Non-pigmented ciliary epithelial cell (primary cell): ENCODE data around the gene RBM19.
"Not testable (repeated sequence)": the region's sequence is repeated elsewhere in the genome, so short reads cannot be mapped to it uniquely, and the experiment has no call there.

Source experiments
- DNase-seq: peaks from one replicate; pipeline ENCODE4 v3.0.0-alpha.2; 2010; ENCODE audit warnings: low read depth

The RBM19 gene, protein sequence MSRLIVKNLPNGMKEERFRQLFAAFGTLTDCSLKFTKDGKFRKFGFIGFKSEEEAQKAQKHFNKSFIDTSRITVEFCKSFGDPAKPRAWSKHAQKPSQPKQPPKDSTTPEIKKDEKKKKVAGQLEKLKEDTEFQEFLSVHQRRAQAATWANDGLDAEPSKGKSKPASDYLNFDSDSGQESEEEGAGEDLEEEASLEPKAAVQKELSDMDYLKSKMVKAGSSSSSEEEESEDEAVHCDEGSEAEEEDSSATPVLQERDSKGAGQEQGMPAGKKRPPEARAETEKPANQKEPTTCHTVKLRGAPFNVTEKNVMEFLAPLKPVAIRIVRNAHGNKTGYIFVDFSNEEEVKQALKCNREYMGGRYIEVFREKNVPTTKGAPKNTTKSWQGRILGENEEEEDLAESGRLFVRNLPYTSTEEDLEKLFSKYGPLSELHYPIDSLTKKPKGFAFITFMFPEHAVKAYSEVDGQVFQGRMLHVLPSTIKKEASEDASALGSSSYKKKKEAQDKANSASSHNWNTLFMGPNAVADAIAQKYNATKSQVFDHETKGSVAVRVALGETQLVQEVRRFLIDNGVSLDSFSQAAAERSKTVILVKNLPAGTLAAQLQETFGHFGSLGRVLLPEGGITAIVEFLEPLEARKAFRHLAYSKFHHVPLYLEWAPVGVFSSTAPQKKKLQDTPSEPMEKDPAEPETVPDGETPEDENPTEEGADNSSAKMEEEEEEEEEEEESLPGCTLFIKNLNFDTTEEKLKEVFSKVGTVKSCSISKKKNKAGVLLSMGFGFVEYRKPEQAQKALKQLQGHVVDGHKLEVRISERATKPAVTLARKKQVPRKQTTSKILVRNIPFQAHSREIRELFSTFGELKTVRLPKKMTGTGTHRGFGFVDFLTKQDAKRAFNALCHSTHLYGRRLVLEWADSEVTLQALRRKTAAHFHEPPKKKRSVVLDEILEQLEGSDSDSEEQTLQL

DNA sequence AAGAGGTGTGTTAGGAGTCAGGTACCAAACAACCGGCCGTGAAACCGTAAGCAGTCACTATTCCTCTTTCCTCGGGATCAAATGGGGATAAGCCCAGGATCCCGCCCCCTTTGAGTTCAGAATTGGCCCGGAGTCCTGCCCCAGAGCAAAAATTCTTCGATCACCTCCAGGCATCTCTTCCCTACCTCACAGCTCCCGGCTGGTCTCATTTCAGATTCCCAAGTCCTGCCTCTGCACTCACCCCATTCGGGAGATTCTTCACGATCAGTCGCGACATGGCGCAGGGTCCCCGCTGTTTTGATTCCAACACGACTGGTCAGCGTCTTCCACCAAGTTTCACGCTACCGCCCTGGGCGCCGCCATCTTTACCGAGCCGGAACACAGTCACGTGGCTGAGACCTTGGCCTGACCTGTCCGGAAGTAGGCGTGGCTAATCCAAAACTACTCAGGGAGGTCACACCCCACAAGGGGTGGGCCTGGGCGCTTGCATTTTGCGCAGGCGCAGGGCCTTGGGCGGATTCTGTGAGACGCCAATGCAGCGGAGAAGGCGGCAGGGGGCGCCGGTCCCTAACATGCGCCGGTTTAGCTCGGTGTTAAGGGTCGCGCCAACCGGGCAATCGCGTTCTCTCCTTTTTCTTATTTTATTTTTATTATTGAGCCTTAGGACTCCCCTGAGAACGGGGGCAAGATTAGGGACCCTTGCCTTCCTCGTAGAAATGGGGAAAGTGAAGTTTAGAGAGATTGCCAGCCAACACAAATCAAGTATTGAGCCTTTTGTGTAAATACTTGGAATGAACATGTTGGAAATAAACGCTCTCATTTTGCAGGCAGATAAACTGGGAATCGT, at the start of gene RBM19:
TSS of gene RBM19 (minus strand) at position 375 of the 847 bp plus-strand sequence. CDS start at position 277, 98 bp downstream.
- DNase-seq, result peak; percentile 91

DNA sequence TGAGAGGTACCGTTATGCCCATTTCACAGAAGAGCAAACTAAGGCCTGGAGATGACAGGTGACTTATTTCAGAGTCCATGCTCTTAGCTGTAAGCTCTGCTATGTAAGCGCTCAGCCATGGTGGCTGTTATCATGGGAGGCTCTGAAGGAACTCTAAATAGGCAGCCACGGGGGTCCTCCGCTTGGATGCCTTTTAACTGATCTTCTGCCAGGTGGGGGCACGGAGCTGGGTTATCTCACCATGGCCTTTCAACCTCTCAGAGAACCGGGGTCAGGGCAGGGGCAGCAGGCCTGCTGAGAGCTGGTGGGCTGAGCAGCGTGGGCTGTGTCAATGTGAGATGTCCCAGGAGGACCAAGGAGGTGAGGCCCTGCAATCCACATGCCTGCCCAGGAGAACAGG, 49.7 kb upstream of the RBM19 start:
- DNase-seq, result no peak

DNA sequence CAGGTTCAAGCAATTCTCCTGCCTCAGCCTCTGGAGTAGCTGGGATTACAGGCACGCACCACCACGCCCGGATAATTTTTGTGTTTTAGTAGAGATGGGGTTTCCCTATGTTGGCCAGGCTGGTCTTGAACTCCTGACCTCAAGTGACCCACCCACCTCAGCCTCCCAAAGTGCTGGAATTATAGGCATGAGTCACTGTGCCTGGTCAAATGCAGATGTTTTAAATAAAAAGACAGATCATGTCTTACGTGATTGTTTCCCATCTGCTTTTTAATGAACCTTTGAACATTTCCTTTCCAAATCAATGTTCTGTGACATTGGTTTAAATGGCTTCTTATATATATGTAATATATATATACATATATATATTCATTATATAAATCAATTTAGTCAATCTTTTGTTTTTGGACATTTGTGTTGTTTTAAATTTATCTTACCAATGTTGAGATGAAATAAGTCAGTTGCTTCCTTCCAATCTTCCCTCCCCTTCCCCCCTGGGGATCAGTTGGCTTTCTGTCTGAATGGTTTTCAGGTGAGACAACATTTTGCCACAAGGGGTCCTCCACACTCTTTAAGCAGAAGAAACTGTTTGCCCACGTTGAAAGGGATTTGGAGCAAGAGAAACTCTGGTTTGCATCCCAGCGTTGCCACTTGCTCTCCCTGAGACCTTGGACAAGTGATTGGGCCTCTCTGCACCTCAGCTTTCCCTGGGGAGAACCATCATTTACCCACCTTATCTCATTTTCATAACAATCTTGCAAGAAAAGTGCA, 47.6 kb upstream of the RBM19 start:
- DNase-seq, result no peak

DNA sequence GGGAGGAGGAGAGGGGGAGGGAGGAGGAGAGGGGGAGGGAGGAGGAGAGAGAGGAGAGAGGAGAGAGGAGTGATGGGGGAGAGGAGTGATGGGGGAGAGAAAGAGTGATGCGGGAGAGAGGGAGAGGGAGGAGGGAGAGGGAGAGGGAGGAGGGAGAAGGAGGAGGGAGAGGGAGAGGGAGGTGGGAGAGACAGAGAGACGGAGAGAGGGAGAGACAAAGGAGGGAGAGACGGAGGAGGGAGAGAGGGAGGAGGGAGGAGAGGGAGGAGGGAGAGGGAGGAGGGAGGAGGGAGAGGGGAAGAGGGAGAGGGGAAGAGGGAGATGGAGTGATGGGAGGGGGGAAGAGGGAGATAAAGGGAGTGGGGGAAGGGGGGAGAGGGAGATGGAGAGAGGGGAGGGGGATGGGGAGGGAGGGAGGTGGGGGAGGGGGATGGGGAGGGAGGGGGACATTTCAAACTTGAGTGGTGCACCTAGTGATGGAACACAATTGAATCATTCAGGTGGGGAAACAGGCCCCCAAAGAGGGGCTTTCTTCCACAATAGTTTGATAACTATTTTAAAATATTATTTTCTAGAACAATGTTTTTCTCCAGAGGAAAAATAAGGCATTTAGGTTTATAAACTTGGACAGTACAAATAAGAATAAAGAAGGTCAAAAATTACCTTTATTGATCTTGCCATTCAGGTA, 46.8 kb upstream of the RBM19 start:
- no peak for DNase-seq

DNA sequence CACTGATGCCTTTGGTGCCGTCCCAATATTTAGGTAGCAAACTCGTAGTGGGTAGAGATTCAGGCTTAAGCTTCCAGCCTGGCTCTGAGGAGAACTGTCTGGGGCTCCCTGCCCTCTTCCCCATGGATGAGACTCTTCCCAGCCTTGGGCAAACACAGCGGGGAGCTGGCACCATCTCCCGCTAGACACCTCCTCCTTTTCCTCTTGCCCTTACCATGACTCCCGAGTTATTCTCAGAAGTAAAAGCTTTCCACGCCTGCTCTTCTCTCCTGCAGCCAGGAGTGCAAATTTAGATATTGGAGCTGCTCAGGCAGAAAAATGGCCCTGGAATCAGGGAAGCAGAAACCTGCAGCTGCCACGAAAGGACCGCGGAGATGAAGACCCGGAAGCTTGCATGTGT, 45.6 kb upstream of the RBM19 start:
- DNase-seq, result no peak

DNA sequence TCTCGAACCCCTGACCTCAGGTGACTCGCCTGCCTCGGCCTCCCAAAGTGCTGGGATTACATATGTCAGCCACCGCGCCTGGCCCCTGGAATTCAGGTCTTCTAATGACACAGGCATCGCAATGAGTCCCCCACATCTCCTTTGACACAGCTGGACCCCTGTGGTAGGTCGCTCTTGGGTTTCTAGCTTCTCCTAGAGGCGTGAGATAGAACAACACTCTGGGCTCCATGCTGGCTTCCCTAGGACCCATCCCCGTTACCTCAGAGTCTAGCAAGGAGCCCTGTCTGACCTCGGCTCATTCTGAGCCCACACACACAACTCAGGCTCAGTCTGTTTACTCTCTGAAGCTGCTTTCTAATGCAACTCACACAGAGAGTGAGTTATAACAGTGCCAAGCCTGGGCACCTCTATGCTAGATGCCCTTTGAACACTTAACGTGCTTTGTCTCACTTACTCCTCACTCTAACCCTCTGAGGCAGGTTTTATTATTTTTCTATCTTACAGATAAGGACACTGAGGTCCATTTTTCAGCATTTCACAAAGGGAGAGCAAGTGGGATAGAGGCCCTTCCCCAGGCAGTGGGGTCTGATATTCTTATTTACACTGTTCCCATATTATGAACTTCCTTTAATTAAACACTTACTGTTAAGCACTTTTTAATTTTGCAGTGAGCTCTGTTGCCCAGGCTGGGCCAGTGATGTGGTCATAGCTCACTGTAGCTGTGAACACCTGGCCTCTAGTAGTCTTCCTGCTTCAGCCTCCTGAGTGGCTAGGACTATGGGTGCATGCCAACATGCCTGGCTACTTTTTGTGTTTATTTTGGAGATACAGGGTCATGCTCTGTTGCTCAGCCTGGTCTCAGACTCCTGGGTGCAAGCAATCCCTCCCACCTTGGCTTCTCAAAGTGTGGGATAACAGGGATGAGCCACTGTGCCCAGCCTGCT, 40.6 kb upstream of the RBM19 start:
- no peak for DNase-seq

DNA sequence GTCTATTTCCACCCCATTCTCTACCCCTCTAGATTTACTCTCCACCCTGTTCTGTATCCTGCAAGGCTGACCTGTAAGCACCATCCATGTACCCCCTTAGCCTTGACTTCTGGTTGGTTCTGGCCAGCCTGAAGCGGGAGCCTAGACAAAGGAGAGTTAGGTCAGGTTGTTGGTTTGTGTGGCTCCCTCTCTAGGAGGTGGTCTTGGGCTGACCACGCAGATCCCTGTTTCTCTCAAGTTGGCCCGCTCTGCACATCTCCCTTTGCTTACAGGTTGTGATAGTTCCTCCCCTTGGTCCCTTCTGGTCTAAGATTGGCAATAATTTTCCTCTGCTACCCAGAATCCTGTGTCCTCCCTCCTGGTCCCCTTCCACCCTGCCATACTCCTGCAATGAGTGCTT, 38.3 kb upstream of the RBM19 start:
- DNase-seq, result no peak

DNA sequence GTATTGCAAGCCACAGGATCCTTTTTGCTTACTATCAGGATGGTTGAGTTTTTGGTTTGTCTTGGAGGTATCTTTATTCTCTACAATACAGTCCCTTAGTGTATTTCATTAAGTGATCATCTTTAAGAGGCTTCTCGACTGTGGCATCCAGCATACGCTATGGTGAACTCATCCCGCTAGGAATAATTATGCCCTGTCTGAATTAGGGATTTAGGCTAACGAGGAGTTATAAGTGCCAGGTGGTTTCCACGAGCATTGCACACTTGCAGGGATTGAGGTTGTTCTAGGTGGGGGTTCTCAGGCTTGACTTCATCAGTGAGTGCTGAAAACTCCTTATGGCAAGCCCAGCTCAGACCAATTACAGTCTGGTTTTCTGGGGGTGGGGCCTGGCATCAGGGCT, 37.2 kb upstream of the RBM19 start:
- DNase-seq, result no peak

DNA sequence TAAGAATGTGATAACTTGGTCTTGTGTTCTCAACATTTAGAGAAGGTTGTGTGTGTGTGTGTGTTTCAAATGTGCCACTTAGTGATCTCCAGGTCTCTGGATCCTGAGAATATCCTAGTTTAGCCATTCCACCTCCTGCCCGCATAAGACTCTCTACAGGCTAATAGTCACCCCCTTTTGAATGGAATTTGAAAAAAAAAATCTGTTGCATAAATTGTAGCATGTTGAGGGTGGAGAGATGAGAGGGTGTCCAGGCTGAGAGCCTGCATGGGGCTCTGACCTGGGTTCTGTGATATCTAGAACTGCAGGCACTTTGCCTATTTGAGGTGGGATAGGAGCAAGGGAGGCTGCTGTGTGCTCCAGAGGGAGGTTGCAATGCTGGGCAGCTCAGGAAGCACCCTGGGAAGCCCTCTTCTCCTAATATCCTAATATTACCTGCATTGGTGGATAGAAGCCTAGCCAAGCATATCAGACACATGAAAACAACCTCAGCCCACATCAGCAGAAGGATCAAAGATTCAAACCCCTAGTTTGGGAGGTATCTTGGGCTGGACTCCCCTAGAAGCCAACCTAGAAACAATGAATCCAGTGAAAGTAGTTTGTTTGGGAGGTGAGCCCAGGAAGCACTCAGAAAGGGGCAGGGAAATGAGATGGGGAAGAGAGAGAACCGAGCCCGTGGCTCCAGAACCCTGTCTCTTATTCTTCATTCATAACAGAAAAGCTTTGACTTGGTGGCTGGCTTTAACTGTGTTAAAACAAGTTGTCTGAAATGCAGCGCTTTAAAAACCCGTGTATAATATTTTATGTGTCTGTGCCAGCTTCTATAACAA, 35.6 kb upstream of the RBM19 start:
- no peak for DNase-seq

DNA sequence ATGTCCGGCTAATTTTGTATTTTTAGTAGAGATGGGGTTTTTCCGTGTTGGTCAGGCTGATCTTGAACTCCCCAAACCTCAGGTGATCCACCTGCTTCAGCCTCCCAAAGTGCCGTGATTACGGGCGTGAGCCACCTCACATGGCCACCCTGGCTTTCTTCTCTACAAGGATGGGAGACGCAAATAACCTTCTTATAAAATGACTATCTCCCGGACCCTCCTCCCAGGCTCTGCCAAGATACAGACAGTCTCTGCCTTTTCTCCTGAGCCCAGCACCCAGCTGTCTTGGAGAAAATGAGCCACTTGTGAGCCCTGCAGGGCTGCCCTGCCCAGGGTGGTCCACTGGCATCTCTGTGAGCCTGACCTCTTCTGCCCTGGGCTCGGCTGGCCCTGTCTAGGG, 34.7 kb upstream of the RBM19 start:
- DNase-seq, result no peak

DNA sequence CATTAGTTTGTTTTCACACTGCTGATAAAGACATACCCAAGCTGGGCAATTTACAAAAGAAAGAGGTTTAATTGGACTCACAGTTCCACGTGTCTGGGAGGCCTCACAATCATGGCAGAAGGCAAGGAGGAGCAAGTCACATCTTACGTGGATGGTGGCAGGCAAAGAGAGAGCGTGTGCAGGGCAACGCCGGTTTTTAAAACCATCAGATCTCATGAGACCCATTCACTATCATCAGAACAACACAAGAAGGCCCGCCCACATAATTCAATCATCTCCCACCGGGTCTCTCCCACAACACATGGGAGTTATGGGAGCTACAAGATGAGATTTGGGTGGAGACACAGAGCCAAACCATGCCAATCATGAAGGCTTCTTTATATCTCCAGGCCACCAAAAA, 34.1 kb upstream of the RBM19 start:
- DNase-seq, result not testable (repeated sequence)

DNA sequence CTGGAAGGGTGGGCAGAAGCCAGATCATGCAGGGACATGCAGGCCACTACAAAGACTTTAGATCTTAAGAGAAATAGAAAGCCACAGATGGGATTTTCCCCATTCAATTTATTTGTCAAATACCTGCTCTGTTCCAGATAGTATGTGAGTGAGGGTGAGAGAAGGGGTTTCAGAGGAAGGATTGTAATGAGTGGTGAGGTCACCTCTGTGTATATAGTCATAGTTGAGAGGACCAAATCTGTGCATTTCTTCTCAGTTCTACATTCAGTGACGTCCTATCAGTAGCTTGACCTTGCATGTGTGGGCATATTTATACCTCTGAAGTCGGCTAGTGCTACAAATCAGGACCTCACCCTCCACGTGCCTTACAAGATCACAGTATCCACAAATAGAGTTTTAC, 31.2 kb upstream of the RBM19 start:
- DNase-seq, result no peak

DNA sequence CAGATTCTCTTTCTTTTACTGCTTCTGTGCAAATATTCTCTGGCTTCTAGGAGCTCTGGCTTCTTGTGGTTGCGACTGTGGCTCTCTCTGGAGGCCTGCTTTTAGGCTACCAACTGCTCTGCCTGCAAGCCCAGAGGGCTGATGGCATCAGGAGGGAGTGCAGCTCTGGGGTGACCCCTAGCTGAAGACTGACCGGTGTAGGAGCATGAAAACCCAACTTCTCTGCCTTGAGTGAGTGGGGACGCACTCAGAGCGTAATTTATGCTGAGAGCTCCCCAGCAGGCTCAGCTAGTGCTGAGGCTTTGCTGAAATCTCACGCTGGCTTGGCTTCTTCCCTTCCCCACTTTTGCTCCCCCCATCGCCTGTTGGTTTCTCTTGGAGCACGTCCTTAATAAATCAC, 29.9 kb upstream of the RBM19 start:
- DNase-seq, result no peak

DNA sequence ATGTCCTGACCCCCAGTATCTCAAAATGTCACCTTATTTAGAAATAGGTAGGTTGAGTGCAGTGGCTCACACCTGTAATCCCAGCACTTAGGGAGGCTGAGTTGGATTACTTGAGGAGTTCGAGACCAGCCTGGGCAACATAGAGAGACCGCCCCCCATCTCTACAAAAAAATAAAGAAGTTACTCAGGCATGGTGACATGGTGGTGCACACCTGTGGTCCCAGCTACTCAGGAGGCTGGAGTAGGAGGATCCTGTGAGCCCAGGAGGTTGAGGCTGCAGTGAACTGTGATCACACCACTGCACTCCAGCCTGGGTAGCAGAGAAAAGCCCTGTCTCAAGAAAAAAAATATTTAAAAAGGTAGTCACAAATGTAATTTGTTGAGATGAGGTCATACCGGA, 27.9 kb upstream of the RBM19 start:
- DNase-seq, result no peak

DNA sequence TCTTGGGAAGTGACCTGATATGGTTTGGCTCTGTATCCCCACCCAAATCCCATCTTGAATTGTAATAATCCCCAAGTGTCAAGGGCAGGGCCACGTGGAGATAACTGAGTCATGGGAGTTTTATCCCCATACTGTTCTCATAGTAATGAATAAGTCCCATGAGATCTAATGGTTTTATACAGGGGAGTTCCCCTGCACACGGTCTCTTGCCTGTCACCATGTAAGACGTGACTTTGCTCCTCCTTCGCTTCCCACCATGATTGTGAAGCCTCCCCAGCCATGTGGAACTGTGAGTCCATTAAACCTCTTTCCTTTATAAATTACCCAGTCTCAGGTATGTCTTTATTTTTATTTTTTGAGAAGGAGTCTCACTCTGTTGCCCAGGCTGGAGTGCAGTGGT, 26.6 kb upstream of the RBM19 start:
- not testable (repeated sequence) for DNase-seq

DNA sequence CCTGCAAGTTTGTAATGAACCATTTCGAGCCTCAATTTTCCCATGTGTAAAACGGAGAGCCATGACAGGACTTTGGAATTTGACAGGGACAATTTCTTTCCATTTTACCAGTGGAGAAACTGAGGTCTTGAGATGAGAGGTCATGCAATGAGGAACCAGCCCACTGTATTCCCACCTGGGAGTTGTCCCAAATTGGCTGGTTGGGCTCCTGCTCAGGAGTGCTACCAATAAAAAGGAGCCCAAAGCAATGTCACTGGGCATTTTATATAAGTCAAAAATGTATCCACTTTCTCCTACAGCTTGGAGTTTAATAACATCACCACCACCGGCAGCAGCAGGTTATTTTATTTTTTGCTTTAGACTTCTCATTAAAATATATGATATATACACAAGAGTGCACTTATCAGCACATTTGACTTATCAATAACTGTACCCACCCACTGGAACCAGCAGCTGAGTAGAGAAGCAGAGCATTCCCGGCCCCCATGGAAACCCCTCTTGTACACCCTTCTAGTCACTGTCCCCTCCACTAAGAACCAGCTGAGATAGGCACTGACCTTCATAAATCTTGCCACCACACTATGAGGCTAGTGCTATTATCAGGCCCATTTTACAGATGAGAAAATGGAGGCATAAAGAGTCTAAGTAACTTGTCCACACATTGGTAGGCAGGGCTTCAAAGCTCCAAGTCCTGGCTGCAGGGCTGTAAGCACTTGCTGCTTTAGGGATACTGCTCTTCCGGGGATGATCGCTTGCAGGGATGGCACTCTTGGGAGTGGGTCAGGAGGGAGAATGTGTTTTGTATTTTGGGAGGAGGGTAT, 25.3 kb upstream of the RBM19 start:
- DNase-seq, result no peak
